ENCODE data around the gene IGIP. TPM values are rescaled to one million over a fixed set of nuclear protein-coding genes. Genes with fewer than 3 reads are reported as not detected.

IGIP gene
- total and polyA plus RNA-seq, 10 donors = 4.7 to 20.4 (median 11.2) TPM

GRCh38 chr5:140157032-140157781, 31.5 kb downstream of the IGIP start:
- TF ChIP-seq POLR2A (IDR thresholded peaks at IDR 0.05) = no peak
- TF ChIP-seq POLR2AphosphoS5 (IDR thresholded peaks at IDR 0.05) = peak; percentile 51 to 69 (median 62)
- TF ChIP-seq CTCF (IDR thresholded peaks at IDR 0.05 in 8 of 11, conservative IDR thresholded peaks at IDR 0.05 in 3 of 11) = peak; percentile 84 to 97 (median 93)
- WGBS, 5 donors = 3 to 7% (median 4%) methylated on average over 20 to 30 of the region's 30 CpGs
- Histone ChIP-seq H3K9me3 (no peaks in the 10 kb centered on the region), H3K27me3 (replicated peaks in 1 of 7) (no peaks in the 10 kb centered on the region), H3K27ac (peak overlapping the region in 6 of 8 donors; percentile 32 to 69 (median 44)), H3K4me1 (peaks cover 0 to 32% (median 13%) of the 10 kb centered on the region in 6 donors), H3K36me3 (no peaks in the 10 kb centered on the region), H3K4me3 (peak overlapping the region in 5 of 8 donors; percentile 15 to 61 (median 28))
- intact Hi-C loops (cut with DNase I; ENCODE audit: low total_unique reads) = loop anchor here (2.0 kb wide), 1 partner anchor 88 kb away; no protein-coding TSS in a partner anchor
- peak; percentile 96 for DNase-seq

- TF ChIP-seq POLR2AphosphoS5 (IDR thresholded peaks at IDR 0.05) (no peak), CTCF (IDR thresholded peaks at IDR 0.05 in 8 of 11, conservative IDR thresholded peaks at IDR 0.05 in 3 of 11) (no peak), POLR2A (IDR thresholded peaks at IDR 0.05) (no peak)
- WGBS, 5 donors = 77 to 89% (median 85%) methylated on average over 7 of the region's 7 CpGs
- intact Hi-C loops (cut with DNase I; ENCODE audit: low total_unique reads) = no loop called here
- Histone ChIP-seq H3K36me3 (no peaks in the 10 kb centered on the region), H3K27me3 (replicated peaks in 1 of 7) (no peaks in the 10 kb centered on the region), H3K9me3 (no peaks in the 10 kb centered on the region), H3K4me1 (peaks cover 0 to 18% (median 13%) of the 10 kb centered on the region in 6 donors), H3K27ac (no peak overlapping the region), H3K4me3 (no peak overlapping the region)
- no peak for DNase-seq
These were observed 33.5 kb downstream of the IGIP start for GRCh38 chr5:140159014-140159927.

GRCh38 chr5:140162275-140162674, 36.5 kb downstream of the IGIP start:
- Histone ChIP-seq H3K4me1 (peaks cover 0 to 25% (median 10%) of the 10 kb centered on the region in 6 donors), H3K36me3 (no peaks in the 10 kb centered on the region), H3K9me3 (no peaks in the 10 kb centered on the region), H3K27me3 (replicated peaks in 1 of 7) (no peaks in the 10 kb centered on the region), H3K27ac (no peak overlapping the region), H3K4me3 (no peak overlapping the region)
- TF ChIP-seq CTCF (IDR thresholded peaks at IDR 0.05 in 8 of 11, conservative IDR thresholded peaks at IDR 0.05 in 3 of 11) = no peak
- intact Hi-C loops (cut with DNase I; ENCODE audit: low total_unique reads) = no loop called here
- 81 to 88% (median 86%) methylated on average over 5 of the region's 5 CpGs for WGBS, 5 donors
- DNase-seq = no peak

- DNase-seq = no peak
These were observed 37.0 kb downstream of the IGIP start for GRCh38 chr5:140162781-140163180.

More at GRCh38 chr5:140162781-140163180, 37.0 kb downstream of the IGIP start:
- H3K36me3 ChIP-seq = no peaks in the 10 kb centered on the region
- WGBS, 5 donors = 74 to 92% (median 91%) methylated on average over 5 of the region's 5 CpGs
- no peak overlapping the region for H3K4me3 ChIP-seq
- peaks cover 0 to 20% (median 6%) of the 10 kb centered on the region in 6 donors for H3K4me1 ChIP-seq
- TF ChIP-seq POLR2AphosphoS5 (IDR thresholded peaks at IDR 0.05) = no peak
- no peak for TF ChIP-seq POLR2A (IDR thresholded peaks at IDR 0.05)
- no peak for TF ChIP-seq CTCF (IDR thresholded peaks at IDR 0.05 in 8 of 11, conservative IDR thresholded peaks at IDR 0.05 in 3 of 11)
- intact Hi-C loops (cut with DNase I; ENCODE audit: low total_unique reads) = no loop called here
- no peaks in the 10 kb centered on the region for H3K9me3 ChIP-seq
- H3K27ac ChIP-seq = no peak overlapping the region
- H3K27me3 ChIP-seq (replicated peaks in 1 of 7) = no peaks in the 10 kb centered on the region

All from spleen (tissue), 11 donors.